T-helper 2 cell treated with Interferon-gamma antibody and Interleukin-4, amounts not matched to agents 100 ng/mL and 5 ng/mL, for 36 hours (primary cell): ENCODE results near the gene CYP4A22. TPM values are rescaled to one million over a fixed set of nuclear protein-coding genes. Genes with fewer than 3 reads are reported as not detected.

ENCODE experiments used
- total RNA-seq: library from RNA; stranded (reverse); gene quantifications from 2 replicates; pipeline ENCODE4 v1.2.3, GENCODE V29; 2022

Gene CYP4A22
- total RNA-seq, 1 donor from 2014 or later, result not detected

Other genes starting within 250 kb of the CYP4A22 start
- gene CYP4A11, start 196.0 kb upstream of the CYP4A22 start, total RNA-seq, result not detected in 2 replicates
- gene CYP4X1, start 113.8 kb upstream of the CYP4A22 start, total RNA-seq, result not detected in 2 replicates
- gene CYP4Z1, start 70.2 kb upstream of the CYP4A22 start, total RNA-seq, result not detected in 2 replicates
- not detected in 2 replicates for gene PDZK1IP1, start 52.6 kb downstream of the CYP4A22 start, total RNA-seq
- gene TAL1, start 94.8 kb downstream of the CYP4A22 start, total RNA-seq, result not detected in 2 replicates
- 36.7 and 40.7 TPM in 2 replicates for gene STIL, start 176.7 kb downstream of the CYP4A22 start, total RNA-seq
- gene CMPK1, start 196.3 kb downstream of the CYP4A22 start, total RNA-seq, result 100 and 101 TPM in 2 replicates